ENCODE results near the gene CTNNA2. TPM values are rescaled to one million over a fixed set of nuclear protein-coding genes. Genes with fewer than 3 reads are reported as not detected.

The CTNNA2 gene
- total and polyA plus RNA-seq, 2 of the 8 experiments (the other 6 are each of a cell fraction or from before 2014, with no cell fraction given), result 3.9 to 9.0 TPM

- no peak for DNase-seq (ENCODE audit: low read depth in 1 of 2, low spot score in 2 of 2)
- TF ChIP-seq TAF7 (optimal IDR thresholded peaks at IDR 0.05; ENCODE audit: borderline replicate concordance, low read depth, low read length), result no peak
- no peak for TF ChIP-seq FOSL1 (IDR thresholded peaks at IDR 0.05; ENCODE audit: insufficient read depth, low read depth, low read length)
- no peak for TF ChIP-seq BCL11A (IDR thresholded peaks at IDR 0.05; ENCODE audit: low read depth in 2 of 2, low read length in 2 of 2)
- TF ChIP-seq SRF (IDR thresholded peaks at IDR 0.05; ENCODE audit: low read depth, low read length), result no peak
- no peak for TF ChIP-seq CREB1 (IDR thresholded peaks at IDR 0.05)
- TF ChIP-seq CEBPB (IDR thresholded peaks at IDR 0.05; ENCODE audit: low read depth, low read length), result no peak
- TF ChIP-seq MAFK (IDR thresholded peaks at IDR 0.05; ENCODE audit: low read depth, low read length), result no peak
Measured at GRCh38 chr2:79604748-79605147, 91.9 kb downstream of the CTNNA2 start.

More at GRCh38 chr2:79604748-79605147, 91.9 kb downstream of the CTNNA2 start:
- Histone ChIP-seq H3K14ac (ENCODE audit: insufficient read length) (no peak overlapping the region), H4K20me1 (replicated peaks in 1 of 2; ENCODE audit: control insufficient read depth in 1 of 2, insufficient read depth in 2 of 2, low read length in 2 of 2) (no peaks in the 10 kb centered on the region), H3K4me2 (ENCODE audit: insufficient read depth in 1 of 2, low read depth in 2 of 2, low read length in 2 of 2) (no peak overlapping the region), H3K79me1 (ENCODE audit: low read depth, low read length) (no peaks in the 10 kb centered on the region), H3K4me3 (ENCODE audit: extremely low read depth in 1 of 4, insufficient read depth in 2 of 4, low read depth in 3 of 4, low read length in 4 of 4) (no peak overlapping the region), H2BK12ac (ENCODE audit: low read depth, low read length) (no peak overlapping the region), H2BK120ac (replicated peaks; ENCODE audit: low read depth, low read length) (no peak overlapping the region), H3K36me3 (ENCODE audit: control insufficient read depth in 2 of 4, insufficient read depth in 4 of 4, low read length in 3 of 4) (no peaks in the 10 kb centered on the region), H2BK15ac (ENCODE audit: low read length) (no peak overlapping the region), H3K27ac (ENCODE audit: low read depth, low read length) (no peak overlapping the region), H2AFZ (ENCODE audit: low read length) (no peak overlapping the region), H3K9me3 (ENCODE audit: insufficient read depth in 2 of 2, low read depth in 1 of 2, low read length in 1 of 2) (no peaks in the 10 kb centered on the region), H4K91ac (replicated peaks; ENCODE audit: insufficient read length, low read length) (no peak overlapping the region), H2BK20ac (ENCODE audit: low read length) (no peak overlapping the region), H4K8ac (ENCODE audit: extremely low read depth, insufficient read depth, low read length) (no peak overlapping the region), H3K23me2 (ENCODE audit: low read depth, low read length) (no peaks in the 10 kb centered on the region), H2BK5ac (ENCODE audit: low read depth, low read length) (no peak overlapping the region), H3K23ac (ENCODE audit: insufficient read length) (no peak overlapping the region), H3K9ac (replicated peaks in 1 of 4; ENCODE audit: extremely low read depth in 1 of 4, low read depth in 3 of 4, low read length in 3 of 4) (no peak overlapping the region), H4K5ac (ENCODE audit: insufficient read length, low read depth, low read length) (no peak overlapping the region), H3K27me3 (replicated peaks in 1 of 4; ENCODE audit: control insufficient read depth in 3 of 4, extremely low read depth in 1 of 4, insufficient read depth in 3 of 4, low read length in 3 of 4) (no peaks in the 10 kb centered on the region), H3K4me1 (replicated peaks in 1 of 4; ENCODE audit: control insufficient read depth in 3 of 4, insufficient read depth in 4 of 4, low read length in 3 of 4) (no peaks in the 10 kb centered on the region), H3K4ac (replicated peaks; ENCODE audit: insufficient read length, low read depth, low read length) (no peak overlapping the region), H2AK5ac (ENCODE audit: low read depth, low read length) (no peak overlapping the region), H3K79me2 (ENCODE audit: control insufficient read depth in 1 of 2, insufficient read depth in 2 of 2, low read length in 2 of 2) (no peaks in the 10 kb centered on the region), H3K56ac (replicated peaks; ENCODE audit: insufficient read length, low read depth, low read length) (no peak overlapping the region), H3K18ac (ENCODE audit: extremely low read depth, low read length) (no peak overlapping the region)
- no peak for FAIRE-seq
- CTCF ChIA-PET (ENCODE audit: partially characterized antibody), result interaction anchor here (1.6 to 2.5 kb wide), 3 partner anchors 24 to 75 kb away, joined by 5 read pairs; no protein-coding TSS in a partner anchor
- POLR2A ChIA-PET (ENCODE audit: partially characterized antibody), result no interaction called here

Measured in H1 (cell line).